ENCODE measurements around the gene FADS2.

FADS2 gene

DNA sequence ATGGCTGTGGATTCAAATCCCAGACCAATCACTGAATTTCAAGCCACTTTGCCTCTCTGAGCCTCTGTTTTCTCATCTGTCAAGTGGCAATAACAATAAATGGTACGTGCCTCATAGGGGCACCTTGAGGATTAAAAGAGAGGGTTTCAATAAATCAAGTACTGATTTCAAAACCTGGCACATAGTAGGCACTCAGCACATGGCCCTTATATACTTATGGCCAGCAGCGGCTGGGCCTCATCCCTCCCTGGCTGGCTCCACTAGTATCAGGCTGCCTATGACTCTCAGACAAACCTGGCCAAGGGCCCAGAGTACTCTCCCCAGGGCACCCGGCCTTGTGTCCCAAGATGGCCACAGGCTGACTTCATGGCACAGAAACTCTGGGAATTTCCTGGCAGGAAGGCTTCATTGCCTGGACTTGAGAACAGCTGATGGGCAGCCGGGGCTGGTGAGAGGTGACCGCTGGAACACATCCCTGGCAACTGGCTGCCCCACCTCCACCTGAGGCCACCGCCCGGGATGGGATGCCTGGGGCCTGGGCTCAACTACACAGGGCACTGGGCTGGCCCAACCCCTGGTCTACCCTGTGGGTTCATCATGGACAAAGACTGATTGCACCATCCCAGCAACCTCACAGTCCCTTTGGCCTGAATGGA is 59.9 kb downstream of the FADS2 start:
- peak; percentile 55 for DNase-seq (ENCODE audit: low spot score)

DNA sequence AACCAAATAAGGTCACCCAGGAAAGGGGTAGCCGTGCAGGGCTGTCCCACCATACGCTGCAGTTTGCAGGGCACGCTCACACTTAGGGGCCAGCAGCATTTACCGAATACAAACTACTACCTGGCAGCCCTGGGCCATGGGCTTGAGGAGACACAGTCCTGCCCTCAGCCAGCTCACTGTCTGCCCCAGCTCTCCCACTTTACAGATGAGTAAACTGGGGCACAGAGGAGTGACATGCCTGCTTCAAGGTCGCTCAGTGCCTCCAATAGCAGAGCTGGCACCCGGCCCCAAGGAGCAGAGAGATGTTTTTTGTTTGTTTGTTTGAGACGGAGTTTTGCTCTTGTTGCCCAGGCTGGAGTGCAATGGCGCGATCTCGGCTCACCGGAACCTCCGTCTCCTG is 60.5 kb downstream of the FADS2 start:
- DNase-seq (ENCODE audit: low spot score), result no peak

DNA sequence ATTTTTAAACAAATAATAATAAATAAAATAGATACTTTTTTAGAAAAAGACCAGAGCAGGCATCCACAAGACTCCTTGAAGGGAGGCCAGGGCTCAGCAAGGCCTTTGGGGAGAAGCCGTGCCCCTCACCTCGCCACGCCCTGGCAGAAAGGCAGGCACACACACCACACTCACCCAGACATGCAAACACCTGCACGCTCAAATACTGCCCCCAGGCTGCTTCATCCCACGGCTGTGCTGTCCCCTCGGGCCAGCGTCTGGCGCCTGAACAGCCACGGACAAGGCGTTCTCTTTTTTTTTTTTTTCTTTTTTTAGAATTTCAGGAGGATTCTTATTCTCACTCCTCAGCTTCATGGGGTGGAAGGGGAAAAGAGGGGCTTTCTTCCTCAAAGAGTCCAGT is 61.7 kb downstream of the FADS2 start:
- DNase-seq (ENCODE audit: low spot score), result no peak

DNA sequence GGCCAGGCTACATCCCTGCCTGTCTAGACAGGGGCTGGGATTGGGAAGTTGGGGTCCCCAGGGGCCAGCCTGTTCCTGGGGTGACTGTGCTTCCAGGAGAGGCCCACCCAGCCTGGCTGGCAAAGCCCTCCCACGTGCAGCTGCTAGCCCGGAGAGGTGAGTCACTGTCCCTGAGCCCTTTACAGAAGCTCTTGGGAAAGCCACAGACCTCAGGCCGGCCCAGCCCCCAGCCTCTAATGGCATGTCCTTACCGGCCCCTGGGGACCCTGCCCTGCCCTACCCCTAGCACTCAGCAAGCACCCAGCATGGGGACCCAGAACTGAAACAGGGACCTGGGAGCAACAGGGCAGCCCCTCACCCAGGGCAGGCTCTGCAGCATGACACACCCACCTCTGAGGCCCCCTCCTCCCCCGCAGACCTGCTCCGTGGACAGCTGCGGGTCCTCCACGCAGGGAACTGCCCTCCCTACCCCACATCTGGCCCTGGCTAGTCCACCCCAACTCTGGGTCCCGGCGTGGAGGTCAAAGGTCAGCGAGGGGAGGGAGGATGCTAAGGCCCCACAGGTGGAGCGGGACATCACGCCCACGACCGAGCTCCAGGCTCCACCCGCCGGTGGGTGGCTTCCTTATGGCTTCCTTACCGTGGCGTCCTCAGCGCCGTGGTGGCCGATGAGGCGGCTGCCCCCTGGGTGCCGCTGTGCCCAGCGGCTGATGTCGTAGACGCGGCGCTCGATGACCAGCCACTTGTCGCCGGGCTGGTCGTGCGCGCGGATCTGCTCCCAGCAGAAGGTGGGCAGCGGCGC is 62.6 kb downstream of the FADS2 start:
- peak; percentile 74 for DNase-seq (ENCODE audit: low spot score)

DNA sequence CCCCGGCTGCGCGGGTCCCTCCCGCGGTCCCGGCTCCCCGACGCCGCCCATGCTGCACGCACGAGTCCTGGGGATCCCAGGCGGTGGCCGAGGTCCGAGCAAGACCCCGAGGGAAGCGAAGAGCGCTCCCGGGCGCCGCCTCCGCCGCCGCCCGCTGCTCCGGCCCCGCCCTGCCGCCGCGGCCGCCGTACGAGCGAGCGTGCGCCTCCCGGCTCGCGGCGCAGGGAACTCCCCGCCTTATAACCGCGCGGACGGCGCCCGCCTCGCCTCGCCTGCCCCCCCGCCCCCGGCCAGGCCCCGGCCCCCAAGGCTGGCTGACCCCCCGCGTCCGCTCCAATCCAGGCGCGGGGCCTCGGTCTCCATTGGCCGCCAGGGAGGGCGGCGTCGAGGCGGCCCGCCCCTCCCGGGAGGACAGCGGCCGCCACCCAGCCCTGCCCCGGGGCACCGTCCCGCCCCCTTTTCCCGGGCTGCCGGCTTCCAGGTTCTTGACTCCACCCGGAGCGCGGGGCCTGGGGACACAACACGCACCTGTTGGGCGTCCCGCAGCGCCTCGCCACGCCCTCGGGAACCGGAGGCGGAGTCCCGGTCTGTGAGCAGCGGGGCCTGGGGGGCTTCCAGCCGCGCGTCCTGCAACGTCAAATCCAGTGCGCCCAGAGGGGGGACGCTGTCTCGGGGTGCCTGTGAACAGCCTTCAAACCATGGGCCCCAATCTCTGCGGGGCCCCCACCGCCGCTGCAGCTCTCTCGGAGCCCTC is 63.4 kb downstream of the FADS2 start, which contains the start of gene FADS3:
Gene FADS3 (minus strand): TSS at position 215 of the 754 bp plus-strand sequence. CDS start 164 bp downstream, at position 51.
- peak; percentile 76 for DNase-seq (ENCODE audit: low spot score)

DNA sequence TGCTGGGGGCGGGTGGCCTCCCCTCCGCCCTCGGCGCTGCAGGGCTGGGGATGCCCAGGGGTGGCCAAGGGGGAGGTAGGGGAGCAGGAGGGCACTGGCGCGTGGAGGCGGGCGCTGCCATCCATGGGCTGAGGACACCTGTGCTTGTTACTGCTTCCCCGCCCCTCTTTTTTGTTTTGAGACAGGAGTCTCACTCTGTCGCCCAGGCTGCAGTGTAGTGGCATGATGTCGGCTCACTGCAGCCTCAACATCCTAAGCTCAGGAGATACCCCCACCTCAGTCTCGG is 63.9 kb downstream of the FADS2 start:
- DNase-seq (ENCODE audit: low spot score), result no peak

DNA sequence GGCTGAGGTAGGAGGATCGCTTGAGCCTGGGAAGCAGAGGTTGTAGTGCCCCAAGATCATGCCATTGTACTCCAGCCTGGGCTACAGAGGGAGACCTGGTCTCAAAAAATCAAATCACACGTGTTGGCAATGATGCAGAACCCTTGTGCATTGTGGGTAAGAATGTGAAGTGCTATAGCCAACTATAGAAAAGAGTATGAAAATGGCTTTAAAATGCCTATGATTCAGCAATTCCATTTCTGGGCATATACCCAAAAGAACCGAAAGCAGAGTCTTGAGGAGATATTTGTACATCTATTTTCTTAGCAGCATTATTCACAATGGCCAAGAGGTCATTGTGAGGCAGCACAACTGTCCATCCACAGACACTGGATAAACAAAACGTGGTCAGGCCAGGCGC is 65.9 kb downstream of the FADS2 start:
- peak; percentile 29 for DNase-seq (ENCODE audit: low spot score)

DNA sequence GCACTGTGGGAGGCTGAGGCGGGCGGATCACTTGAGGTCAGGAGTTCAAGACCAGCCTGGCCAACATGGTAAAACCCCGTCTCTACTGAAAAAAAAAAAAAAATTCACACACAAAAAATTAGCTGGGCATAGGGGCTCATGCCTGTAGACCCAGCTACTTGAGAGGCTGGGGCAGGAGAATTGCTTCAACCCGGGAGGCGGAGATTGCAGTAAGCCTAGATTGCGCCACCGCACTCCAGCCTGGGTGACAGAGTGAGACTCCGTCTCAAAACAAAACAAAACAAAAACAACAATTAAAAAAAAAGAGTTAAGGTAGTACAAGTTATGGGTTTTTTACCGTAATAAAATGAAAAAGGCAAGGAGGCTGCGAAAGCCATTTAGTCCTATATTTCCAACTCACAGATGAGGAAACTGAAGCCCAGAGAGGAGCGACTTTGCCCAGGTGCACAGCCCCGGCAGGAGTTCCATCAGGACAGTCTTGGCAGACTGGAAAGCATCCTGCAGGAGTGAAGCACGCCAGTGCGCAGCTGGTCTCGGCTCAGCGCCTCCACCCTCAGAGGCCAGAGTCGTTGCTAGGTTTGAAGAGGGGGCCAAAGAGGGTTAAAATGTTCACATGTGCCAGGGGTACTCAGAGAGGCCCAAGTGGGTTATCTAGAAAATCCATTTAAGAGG is 67.1 kb downstream of the FADS2 start:
- DNase-seq (ENCODE audit: low spot score), result no peak

DNA sequence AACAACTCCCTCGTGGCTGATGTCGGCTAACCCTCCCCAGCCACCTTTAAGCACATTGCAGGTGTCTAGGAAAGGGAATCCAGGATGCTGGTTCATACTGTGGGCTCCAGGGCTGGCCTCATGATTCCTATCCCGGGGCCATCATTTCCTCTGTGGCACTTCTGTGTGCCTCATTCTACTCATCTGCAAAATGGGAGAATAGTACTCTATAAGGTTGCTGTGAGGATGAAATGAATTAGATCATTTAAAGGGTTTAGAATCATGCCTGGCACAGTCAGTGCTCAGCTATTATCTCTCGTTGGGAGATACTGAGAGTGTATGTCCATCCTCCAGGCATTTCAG is 67.6 kb downstream of the FADS2 start:
- DNase-seq (ENCODE audit: low spot score), result no peak

DNA sequence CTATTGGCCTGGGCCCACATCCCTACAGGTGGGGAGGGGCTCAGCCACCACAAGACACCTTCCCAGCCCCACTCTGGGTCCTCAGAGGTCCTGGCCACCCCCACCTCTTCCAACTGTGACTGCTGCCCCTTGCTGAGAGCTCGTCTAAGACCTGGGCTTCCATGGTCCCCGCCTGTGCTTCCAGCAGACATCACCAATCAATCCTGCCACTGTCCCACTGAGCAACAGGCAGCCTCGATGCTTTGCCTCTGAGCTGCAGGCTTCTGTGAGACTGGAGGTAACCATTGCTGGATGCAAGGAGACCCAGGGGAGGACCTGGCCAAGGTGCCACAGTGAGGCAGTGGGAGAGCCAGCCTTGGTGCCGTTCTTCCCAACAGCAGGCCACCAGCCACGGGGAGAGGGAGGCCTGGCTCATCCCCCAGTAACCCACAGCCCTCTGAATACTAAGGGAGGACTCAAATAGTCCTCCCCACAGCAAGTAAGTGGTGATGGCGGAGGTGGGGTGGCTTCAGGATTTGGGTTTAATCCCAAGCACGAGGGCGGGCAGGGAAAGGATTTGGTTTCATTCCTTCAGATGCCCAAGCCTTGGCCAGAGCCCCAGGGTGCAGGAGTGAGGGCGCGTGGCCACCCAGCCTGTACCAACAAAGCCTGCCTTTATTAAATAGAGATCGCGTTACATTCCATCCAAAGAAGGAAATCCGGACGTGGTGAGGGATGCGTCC is 68.7 kb downstream of the FADS2 start:
- no peak for DNase-seq (ENCODE audit: low spot score)

DNA sequence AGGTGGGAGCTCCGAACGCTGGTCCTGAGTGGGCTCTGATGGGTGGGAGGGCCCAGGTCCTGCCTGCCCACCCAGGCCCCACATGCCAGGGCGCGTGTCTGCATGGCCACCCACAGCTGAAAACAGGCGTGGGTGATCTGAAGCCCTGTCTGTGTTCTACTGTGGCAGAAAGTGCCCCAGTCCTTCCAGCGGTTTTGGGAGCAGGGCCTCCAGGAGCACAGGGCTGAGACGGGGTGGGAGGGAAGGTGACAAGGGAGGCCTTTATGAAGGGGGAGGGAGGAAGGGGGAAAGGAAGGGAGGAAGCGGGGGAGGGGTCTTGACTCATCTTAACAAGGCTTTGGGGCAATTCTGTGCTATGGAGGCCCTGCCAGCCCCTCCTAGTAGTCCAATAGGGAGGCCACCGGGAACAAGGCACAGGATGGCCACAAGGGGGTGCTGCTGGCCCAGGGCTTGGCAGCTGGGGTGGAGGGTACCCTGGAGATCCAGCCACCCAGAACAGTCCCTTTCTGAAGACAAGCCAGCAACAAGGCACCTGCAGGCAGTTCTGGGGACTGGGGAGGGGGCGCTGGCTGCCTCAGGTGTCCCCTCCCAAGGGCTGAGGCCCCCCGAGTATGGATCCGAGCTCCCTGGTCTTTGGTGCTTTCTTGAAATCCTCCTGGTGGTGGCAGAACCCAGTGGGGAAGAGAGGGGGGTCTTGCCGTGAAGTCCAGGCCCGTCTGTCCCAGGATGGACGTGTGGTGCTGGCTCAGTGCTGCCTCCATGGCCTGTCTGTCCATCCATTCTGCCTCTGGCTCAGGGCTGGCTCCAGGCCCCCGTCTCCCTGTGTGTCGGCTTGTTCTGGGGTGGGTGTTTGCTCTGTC is 69.5 kb downstream of the FADS2 start:
- peak; percentile 32 for DNase-seq (ENCODE audit: low spot score)

DNA sequence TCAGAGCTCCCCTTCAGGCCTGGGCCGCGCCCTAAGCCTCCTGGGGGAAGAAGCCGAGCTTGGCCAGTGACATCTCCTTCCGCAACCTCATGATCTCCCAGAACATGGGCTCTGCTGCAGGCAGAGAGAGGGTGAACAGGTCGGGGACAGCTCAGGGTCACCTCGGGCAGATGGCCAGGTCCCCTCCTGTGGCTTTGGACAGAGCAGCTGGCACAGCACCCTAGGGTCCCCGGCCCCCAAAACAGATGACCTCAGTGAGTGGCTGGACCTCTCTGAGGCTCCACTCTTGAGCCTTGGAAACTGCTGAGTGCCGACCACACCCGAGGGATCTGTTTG is 70.1 kb downstream of the FADS2 start:
- DNase-seq (ENCODE audit: low spot score), result no peak

DNA sequence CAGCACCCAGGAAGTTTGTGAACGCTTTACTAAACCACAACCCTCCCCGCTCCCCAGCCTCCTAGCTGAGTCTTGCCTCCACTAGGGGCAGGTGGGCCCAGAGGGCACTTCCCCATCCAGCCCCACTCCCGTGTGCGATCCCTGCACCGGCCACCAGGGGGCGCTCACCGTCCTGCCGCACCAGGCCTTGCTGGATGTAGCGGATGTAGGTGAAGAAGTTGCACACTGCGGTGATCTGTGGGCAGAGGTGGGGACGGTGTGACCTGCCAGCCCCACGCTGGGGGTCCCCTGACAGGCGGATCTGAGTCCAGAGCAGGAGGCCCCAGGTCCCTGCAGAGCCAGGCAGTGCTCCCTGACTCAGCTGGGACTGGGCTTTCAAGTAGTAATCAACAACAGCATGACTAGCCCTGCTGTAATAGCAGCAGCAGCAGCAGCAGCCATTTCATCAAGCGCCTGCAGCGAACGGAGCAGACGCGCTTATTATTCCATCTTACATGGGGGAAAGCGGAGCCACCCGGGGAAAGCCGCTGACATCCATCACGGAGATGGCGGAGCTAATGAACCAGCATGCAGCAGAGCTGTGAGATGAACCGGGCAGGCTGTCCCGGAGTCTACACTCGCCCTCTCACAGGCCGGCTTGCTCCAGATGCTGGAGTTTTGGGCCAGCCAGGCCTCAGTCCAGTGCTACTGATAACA is 71.2 kb downstream of the FADS2 start:
- peak; percentile 78 for DNase-seq (ENCODE audit: low spot score)

DNA sequence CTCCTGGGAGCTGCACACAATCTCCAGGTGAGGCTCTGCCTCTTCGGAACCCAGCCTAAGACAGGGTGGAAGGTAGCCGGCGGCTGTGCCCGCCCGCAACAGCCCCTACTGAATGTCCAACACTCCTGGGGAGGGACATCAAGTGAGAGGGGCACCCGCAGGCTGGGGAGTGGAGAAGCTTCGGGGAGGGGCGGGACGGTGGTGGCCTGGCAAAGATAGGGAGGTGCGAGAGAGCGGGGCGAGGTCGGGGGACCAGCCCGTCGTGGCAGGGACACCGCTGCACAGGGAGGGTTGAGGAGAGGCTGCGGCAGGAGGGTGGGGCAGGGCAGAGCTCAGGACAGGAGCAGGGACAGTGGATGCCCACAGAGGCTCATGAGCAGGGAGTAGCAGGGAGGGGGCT is 72.2 kb downstream of the FADS2 start:
- DNase-seq (ENCODE audit: low spot score), result no peak

DNA sequence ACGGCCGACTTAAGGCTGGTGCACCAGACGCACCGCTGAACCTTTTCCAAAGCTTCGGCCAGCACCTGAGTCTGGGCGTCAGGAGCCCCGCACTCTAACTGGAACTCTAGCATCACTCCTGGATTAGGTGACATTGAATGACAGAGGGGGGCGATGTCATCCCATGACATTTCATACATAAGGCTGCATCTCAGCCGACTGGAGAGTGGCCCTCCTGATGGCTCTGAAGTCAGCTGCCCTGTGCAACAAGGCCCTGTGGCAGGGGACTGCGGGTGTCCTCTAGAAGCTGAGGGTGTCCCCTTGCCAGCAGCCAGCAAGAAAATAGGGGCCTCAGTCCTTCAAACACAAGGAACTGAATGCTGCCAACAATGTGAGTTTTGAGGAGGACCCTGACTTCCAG is 73.3 kb downstream of the FADS2 start:
- DNase-seq (ENCODE audit: low spot score), result no peak

DNA sequence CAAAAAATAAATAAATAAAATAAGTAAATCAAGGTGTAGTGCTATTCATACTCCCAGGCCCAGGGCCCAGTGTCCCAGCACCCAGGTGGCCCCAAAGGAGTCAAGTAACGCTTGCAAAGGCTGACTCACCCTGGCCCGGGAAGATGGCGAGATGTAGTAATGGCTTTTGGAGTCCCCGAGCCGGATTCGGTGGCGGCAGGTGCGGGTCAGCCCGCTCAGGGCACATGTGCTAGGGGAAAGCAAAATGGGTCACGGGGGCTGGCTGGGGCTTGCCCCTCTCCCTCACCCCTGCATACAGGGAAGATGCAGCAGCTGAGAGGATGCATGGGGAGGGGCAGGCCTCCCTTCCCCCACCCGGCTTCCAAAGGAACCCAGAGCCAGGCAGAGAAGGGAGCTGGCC is 74.2 kb downstream of the FADS2 start:
- no peak for DNase-seq (ENCODE audit: low spot score)

DNA sequence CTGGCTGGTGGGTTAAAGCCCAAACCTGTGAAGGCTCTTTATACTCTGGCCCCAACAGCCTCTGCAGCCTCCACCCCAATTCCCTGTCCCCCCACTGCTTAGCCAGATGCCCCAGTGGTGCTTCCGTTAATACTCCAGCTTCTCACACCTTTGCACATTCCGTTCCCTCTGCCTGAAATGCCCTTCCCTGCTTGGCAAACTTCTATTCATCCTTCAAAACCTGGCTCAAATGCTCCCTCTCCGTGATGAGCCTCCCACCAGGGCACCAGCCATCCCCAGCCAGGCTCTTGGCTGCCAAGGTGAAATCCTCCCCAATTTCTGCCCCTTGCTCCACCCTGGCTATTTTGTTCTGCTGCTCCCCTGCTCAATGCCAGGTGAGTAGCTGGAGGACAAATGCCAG is 75.7 kb downstream of the FADS2 start:
- DNase-seq (ENCODE audit: low spot score), result no peak

DNA sequence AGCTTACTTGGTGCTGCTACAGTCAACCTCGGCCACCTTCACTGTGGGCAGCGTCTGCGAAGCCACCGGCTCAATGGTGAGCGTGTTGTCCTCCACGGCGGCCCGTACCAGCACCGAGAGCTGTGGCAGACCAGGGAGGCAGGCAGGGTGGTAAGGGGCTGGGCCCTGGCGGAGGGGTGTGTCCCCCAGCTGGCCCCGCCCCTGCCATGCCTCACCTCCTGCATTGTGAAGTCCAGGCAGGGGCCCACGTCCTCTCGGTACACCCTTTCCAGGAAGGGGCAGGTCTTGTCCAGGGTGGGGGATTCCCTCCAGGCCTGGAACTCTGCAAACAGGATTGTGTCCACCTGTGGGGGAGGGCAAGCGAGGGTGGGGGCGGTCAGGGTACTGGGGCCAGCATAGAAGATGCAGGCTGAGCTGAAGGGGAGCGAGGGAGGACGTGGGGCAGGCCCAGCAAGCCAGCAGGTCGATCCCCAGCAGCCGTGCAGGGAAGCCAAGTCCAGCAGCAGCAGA is 76.5 kb downstream of the FADS2 start:
- DNase-seq (ENCODE audit: low spot score), result no peak

DNA sequence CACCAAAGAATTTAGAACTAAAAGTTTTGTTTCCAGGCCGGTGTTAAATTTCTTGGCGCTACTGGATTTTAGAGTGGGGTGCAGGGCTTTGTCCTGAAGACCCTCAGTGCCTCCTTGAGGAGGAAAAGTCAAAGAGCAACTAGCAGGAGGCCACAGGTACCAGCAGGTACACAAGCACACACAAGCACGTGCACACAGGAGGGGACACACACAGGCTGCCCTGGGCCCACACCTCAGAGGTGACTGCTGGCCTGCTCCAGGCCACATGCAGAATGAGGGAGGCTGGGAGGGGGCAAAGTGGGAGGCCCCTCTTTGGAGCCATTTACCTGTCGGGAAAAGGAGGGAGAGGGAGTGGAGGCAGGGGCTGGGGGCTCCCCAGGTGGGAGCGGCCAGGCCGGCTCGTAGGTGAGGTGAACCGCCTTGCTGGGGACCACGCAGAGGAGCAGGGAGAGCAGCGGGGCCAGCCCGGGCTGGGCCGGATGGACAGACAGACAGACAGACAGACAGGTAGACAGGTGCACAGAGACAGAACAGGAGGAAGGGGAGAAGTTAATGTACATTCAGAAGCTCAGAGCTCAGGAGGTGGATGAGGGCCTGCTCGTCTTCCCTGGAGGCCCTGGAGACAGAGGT is 77.1 kb downstream of the FADS2 start:
- no peak for DNase-seq (ENCODE audit: low spot score)
